Measurements from ENCODE around the gene PPT1.

PPT1 gene

DNA sequence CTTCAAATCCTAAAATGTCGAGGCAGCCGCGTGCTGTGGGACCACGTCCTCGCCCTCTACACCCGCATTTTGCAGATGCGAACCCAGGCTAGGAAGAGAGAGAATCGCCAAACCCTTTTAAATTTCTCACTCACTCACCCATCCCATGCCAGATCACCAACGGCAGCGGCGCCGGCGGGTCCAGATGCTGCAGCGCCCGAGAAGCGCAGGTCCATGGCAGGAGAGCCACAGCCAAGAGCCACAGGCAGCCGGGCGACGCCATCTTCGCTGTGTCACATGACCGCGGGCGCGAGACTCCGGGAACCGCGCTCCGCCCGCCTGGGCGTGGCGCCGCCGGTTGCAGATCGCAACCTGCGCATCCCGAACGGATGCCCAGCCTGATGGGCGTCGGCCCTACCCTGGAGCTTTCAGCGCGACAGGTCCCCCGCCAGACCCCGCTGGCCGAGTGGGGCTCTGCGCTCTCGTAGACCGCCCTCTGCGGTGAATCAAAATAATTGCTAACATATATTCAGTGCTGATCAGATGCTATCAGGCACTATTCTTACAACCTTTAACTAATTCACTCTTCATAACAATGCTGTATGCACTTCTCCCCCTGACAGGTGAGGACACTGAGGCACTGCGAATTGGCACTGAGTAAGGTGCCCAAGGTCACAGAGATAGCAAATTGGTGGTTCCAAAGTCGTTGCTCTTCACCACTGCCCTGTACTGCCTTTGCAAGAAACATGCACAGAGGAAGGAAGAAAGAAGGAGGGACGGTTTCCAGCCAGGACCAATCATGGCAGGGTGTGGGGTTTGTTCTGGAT, at the start of gene PPT1:
PPT1 (minus strand) TSS at position 276 of the 806 bp plus-strand sequence; CDS start at position 262, 14 bp downstream.
- peak; percentile 70 for DNase-seq (ENCODE audit: low spot score)

DNA sequence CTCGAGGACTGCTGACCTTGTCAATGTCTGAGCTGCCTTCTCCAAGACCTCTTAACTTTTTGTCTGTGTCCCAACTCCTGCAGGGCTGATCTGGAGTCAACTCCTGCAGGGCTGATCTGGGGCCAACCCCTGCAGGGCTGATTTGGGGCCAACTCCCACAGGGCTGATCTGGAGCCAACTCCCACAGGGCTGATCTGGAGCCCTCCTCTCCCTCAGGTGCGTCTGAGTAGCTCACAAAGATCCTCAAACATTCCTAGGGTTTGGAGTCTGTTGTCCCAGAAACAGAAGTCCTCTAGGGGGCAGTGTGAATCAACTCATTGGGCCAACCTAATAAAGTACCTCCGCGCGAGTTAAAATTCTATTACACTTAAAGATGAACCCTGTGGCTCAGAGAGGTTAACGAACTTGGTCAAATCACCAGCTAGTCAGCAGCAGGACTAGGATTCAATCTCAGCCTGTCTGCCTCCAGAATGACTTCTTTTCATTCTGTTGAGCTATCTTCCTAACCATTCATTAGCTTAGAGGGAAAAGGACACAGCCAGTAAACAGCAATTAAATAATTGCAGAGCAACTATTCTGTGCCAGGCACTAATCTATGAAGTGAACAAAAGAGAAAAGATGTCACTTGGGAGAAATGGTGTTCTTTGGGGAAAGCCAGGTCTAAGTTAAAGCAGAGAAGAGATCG, 47.0 kb upstream of the PPT1 start:
- DNase-seq (ENCODE audit: low spot score): peak; percentile 44

DNA sequence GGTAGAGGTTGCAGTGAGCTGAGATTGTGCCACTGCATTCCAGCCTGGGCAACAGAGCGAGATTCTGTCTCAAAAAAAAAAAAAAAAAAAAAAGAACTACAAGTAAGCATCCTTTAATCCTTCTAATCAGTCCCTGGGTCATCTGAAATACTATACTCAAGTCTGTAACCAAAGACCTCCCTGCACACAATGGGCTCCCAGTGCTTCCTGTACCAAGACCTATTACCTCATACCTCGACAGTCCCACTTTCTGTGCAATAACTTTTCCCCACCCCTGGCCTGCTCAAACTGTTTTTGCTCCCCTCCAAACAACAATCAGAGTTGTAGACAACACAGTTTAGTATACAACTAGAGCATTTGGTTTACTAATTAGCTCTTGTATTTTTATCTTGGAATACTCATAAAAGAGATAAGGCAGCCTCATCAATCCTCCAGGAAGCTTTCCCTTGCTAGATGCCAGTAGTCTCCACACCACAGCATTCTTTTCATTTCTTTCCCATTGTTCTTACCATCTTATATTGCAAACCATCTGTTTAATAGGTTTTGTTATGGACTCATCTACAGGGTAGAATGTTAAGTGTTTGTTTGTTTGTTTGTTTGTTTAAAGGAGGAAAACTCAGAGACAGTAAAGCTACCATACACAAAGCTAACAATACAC, 45.0 kb upstream of the PPT1 start:
- DNase-seq (ENCODE audit: low spot score): no peak

DNA sequence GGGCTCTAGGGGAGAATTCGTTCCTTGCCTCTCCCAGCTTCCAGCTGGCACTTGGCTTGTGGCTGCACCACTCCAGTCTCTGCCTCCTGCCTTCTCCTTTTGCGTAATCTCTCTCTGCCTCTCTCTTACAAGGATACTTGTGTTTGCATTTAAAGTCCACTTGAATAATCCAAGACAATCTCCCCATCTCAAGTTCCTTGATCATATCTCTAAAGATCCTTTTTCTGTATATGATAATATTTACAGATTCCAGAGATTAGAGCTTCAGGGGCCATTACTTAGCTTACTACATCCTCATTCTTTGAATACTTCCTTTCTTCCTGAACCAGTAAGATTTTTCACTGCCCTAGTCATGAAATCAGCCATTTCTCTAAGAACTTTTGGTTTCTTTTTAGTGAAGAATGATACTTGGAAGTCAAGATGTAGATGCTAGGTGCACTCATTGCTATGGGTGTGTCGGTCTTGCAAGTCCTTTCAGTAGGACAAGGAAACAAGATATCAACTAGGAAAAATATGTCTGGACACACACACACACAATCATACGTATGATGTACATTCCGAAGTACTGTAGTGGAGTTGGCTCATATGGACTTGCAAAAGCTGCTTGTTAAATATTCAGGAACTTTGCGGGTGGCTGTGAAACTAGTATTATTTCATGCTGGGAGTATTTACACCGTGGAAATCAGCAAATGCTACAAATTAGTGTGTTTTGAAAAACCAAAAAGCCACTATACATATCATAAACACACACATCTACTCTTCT, 43.3 kb upstream of the PPT1 start:
- DNase-seq (ENCODE audit: low spot score): peak; percentile 17

DNA sequence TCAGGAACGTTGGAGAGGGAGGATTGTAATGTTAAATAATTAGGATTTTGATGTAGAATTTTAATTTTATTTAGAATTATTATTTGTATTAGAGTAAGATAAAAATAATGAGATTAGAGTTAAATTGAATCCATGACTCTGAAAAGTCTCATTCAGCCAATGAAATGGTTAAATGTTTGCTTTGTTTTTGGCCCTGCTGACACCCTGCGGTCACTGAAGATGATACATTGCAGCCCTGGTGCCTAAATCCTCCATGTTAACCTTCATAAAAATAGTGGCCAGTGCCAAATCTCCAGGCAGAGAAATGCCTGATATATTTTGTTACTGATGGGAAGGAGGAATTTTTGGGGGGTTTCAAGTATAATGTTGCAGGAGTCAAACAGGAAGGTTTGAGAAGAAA, 36.8 kb upstream of the PPT1 start:
- DNase-seq (ENCODE audit: low spot score): no peak

DNA sequence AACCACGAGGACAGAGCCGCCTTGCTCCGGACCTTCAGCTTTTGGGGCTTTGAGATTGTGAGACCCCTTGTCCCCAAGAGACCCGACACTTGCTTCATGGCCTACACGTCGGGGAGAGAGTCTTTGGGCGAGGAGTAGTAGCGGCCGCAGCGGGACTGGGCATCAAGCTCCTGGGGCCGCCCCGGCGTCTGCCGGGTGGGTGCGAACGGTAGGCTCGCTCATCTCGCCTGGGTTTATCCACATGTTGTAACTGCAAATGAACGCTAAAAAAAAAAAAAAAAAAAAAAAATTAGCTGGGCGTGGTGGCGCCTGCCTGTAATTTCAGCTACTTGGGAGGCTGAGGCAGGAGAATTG, 36.2 kb upstream of the PPT1 start:
- no peak for DNase-seq (ENCODE audit: low spot score)

DNA sequence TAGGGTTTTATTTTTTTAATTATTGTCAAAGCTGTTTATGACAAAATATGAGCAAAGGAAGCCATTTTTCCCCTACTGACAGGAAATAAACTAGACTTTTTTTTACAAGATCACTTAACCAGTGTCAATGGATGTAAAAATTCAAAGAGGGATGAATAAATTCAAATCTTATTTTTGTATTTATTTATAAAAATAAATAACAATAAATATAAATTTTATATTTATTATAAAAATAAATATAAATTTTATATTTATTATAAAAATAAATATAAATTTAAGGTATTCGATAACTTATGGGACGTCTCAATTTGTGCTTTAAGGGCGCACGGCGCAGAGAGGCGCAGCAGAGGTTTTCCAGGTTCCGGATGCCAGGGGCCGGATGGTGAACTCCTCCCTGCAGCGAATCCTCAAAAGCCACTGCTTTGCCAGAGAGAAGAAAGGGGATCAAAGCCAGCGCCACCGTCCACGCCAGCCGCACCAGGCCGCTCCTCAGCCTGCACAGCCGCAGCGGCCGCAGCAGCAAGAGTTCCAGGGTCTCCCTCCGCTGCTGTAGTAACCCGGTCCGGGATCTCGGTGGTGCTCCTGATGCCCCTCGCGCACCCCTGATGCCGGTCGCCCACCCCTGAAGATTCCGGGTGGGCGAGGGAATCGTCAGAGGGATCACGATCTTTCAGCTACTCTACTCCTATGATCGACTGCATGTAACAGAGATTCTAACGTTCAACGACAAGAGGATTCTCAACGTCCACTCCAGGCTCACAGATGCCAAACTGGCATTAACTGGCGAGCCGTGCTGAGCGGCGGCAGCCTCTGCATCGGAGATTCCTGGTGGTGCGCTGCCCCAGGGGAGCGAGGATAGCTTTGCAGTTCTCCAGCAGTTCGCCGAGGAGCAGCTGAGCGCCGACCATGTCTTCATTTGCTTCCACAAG, 35.6 kb upstream of the PPT1 start:
- DNase-seq (ENCODE audit: low spot score): peak; percentile 21

DNA sequence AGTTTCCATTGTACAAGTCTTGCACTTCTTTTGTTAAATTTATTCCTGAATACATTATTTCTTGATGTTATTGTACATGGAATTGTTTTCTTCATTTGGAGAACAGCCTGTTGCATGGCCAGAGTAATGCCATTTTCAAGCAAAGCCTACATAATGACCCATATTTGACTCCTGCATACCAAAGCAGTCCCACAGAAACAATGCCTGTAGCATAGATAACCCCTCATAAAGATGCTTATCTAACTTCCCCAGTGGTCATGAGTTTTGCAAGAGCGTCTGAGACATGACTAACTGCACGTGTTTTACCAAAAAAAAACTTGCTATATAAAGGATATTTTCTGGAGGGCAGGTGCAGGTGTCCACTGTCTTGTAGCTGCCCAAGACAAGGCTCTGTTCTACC, 33.8 kb upstream of the PPT1 start:
- no peak for DNase-seq (ENCODE audit: low spot score)

DNA sequence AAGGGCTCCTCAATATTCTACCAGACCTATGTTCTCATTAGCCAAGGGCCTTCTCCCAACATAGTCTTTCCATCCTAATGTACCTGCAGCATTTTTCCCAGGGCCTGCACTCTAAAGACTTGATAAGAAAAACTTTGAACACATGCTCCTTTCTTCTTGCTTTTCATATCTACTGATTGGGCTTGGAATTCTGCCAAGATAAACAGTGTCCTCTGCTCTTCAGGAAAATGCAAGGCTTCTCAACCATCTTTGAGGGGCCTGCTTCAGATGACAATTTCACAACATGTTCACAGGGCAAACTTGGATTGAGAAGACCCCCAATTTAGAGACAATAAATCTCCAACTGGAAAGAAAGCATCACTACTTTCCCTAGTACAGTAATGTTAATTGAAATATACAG, 25.8 kb upstream of the PPT1 start:
- no peak for DNase-seq (ENCODE audit: low spot score)

DNA sequence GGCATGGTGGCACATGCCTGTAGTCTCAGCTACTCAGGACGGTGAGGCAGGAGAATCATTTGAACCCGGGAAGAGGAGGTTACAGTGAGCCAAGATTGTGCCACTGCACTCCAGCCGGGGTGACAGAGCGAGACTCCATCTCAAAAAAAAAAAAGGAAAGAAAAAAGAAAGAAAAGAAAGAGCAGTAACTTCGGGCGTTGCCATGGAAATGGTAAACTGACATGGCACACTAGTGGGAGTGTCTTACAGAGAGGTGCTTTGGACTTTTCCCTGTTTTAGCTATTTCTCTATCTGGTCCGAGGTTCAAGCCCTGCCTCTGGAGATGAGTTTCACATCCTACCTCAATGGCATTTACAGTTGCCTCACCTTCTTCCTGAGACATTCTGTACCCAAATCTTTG, 23.1 kb upstream of the PPT1 start:
- no peak for DNase-seq (ENCODE audit: low spot score)

DNA sequence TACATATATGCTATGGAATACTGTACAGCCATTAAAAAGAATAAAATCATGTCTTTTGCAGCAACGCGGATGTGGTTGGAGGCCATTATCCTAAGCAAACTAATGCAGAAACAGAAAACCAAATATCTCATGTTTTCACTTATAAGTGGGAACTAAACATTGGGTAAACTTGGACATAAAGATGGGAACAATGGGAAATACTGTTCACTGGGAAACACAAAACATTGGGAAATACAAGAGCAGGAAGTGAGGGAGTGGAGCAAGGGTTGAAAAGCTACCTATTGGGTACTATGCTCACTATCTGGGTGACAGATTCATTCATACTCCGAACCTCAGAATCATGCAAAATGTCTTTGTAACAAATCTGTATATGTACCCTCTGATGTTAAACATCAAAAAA, 17.3 kb upstream of the PPT1 start:
- DNase-seq (ENCODE audit: low spot score): no peak

DNA sequence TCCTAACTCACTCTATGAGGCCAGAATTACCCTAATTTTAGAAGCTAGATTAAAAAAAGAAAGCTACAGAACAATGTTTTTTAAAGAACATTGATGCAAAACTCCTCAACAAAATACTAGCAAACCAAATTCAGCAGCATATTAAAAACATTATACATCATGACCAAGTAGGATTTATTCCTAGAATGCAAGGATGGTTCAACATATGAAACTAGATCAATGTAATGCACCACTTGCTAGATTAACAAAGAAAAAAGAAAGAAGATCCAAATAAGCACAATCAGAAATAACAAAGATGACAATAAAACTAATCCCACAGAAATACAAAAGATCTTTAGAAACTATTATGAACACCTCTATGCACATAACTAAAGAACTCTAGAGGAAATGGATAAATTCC, 13.3 kb upstream of the PPT1 start:
- DNase-seq (ENCODE audit: low spot score): no peak

DNA sequence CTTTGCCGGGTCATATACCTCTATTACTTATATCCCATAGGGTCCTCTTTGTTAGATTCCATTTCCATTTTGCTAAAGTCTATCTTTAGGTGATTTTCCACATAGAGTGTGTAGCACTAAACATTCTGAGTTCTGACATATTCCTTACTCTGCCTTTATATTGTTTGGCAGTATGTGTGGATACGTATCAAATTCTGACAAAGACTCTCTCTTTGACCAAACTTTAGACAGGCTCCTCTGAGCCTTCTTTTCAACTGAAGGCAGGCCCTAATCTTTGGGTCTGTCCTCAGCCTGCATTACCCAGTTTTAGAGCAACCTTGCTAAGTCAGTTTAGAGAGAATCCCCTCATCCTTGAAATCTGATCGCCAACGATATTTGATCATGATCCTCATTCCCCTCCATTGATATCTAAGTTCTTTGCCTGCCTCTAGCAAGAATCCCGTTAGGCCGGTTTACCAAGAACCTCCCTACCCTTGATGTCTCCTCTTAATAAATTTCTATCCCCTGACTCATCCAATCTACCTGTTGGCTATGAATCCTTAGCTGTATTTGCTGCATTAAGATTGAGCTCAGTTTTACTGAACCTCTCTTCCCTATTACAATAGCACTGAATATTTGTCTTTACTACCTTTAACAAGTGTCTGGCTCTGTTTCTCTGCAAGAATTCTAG, 10.4 kb upstream of the PPT1 start:
- no peak for DNase-seq (ENCODE audit: low spot score)

DNA sequence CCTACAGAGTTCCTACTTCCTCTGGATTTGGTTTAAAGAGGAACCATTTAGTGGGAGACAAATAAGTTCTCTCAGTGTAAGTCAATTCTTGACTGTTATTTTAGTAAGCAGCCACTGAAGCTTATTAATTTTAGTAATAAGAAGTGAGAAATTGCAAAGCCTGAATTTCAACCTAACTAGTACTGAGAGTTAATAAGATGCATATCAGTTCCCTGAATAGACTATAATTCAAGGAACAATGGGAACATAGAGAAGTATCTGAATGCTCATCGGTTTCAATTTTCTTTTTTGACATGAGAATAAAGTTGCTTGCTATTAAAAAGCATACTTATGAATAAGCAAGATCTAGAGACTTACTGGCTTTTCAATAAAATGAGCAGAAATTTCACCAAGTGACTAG, 8.0 kb upstream of the PPT1 start:
- DNase-seq (ENCODE audit: low spot score): no peak

DNA sequence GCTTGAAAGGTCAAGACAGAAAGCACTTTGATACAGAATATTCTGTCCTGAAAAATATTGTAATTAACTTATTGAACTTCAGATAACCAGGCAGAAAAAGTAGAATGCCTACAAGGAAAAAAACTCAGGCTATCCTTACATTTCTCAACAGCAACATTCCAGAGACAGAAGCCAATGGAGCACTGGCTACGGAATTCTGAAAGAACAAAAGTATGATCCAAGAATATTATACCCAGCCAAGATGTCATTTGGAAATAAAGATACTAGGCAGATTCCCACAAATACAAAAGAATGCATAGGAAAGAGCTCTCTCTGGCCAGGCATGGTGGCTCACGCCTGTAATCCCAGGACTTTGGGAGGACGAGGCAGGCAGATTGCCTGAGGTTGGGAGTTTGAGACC, 5.8 kb upstream of the PPT1 start:
- DNase-seq (ENCODE audit: low spot score): no peak

DNA sequence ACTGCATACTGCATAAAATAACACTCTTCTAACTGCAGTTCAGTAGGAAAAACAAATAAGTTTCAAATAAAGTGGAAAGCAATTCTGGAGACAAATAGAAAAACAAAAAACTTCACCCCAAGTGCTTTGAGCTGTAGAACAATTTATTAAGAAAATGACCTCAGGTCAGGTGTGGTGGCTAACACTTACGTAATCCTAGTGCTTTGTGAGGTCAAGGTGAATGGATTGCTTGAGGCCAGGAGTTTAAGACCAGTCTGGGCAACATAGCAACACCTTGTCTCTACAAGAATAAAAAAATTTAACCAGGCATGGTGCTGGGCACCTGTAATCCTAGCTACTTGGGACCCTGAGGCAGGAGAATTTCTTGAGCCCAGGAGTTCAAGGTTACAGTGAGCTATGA, 5.0 kb upstream of the PPT1 start:
- DNase-seq (ENCODE audit: low spot score): no peak

DNA sequence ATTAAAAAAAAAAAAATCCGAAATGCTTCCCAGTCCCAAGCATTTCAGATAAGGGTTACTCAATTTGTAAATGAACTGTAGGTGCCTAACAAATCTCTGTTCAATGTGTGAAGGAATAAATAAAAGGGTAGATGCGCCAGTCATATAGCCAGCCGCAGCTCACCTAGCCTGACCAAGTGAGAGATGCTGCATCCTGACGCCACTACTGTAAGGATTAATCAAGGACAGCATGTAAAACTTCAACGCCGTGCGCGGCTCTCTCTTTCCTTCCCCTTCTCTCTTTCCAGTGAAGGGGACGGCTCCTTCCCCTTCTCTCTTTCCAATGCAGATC, 441 bp downstream of the PPT1 start:
- DNase-seq (ENCODE audit: low spot score): no peak

DNA sequence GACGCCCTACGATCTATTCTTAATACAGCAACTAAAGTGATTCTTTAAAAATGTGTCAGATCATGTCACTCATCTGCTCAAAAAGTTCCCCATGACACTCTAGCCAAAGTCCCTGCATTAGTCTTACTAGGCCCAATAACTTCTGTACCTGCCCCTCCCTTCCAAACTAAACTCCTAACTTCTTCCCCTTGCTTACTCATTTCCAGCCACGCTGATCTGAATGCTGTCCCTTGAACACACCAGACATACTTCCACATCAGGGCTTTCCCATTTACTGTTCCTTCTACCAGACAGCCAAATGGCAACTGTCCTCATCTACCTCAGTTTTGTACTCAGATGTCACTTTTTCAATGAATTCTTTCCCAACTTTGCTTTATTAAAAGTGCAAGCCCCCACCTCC, 1.2 kb downstream of the PPT1 start:
- no peak for DNase-seq (ENCODE audit: low spot score)

DNA sequence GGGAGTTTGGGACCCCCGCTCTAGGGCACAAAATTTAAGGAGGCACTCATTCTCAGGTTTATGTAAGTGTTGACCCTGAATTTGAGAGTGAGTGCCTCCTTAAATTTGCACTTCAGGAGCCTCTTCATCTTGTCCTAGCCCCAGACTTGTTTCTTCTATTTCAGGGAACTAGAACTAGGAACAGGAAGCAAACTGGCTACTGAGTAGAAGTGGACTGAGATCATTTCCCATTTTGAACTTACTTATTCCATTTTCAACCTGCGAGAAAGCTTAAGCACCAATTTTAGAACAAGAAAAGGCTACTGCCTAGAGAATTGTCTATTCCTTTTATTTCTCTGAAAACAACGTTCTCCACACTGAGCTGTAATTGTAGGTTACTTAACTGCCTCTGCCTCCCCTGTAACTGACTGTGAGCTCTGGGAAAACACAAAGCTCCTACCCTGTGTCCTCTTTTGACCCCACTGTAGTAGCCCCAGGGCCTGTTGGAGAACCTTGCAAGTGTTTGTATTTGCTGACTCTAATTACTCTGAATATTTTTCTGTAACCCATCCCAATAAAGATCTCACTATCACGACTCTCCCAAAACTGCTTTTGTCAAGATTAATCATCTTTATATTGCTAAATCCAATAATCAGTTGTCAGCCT, 2.5 kb downstream of the PPT1 start:
- no peak for DNase-seq (ENCODE audit: low spot score)
